IPS DF 4.7 (cell line): Measurements from ENCODE around the gene AGBL5.

ENCODE experiments used
- DNase-seq: peaks from one replicate; pipeline ENCODE4 v3.0.0-alpha.2; 2013; ENCODE audit warnings: low spot score; ENCODE audit errors: extremely low read depth

Gene AGBL5

GRCh38 chr2:27023740-27024139, 27.7 kb upstream of the AGBL5 start:
- DNase-seq, result no peak

- no peak for DNase-seq
Observed at GRCh38 chr2:27024188-27024587, 27.3 kb upstream of the AGBL5 start.

GRCh38 chr2:27024812-27025211, 26.7 kb upstream of the AGBL5 start:
- DNase-seq, result no peak

- DNase-seq, result no peak
Observed at GRCh38 chr2:27025281-27025800, 26.1 kb upstream of the AGBL5 start.

GRCh38 chr2:27025861-27026851, 25.3 kb upstream of the AGBL5 start:
- DNase-seq, result no peak

GRCh38 chr2:27027211-27027651, 24.2 kb upstream of the AGBL5 start:
- DNase-seq, result no peak

- no peak for DNase-seq
Observed at GRCh38 chr2:27029051-27029450, 22.4 kb upstream of the AGBL5 start.

GRCh38 chr2:27032495-27033252, 18.8 kb upstream of the AGBL5 start, which contains the start of gene TMEM214:
Gene TMEM214, plus strand, starts transcription at chr2:27032965. Its CDS starts 51 bp downstream, at chr2:27033016.
- DNase-seq, result no peak

- DNase-seq, result no peak
Observed at GRCh38 chr2:27033253-27033852, 18.1 kb upstream of the AGBL5 start.

GRCh38 chr2:27038012-27038411, 13.5 kb upstream of the AGBL5 start:
- no peak for DNase-seq

- DNase-seq, result no peak
Observed at GRCh38 chr2:27038631-27039339, 12.7 kb upstream of the AGBL5 start.

- DNase-seq, result no peak
Observed at GRCh38 chr2:27039426-27039825, 12.0 kb upstream of the AGBL5 start.

GRCh38 chr2:27039871-27040270, 11.6 kb upstream of the AGBL5 start:
- no peak for DNase-seq

- DNase-seq, result no peak
Observed at GRCh38 chr2:27040282-27040681, 11.2 kb upstream of the AGBL5 start.

- no peak for DNase-seq
Observed at GRCh38 chr2:27041752-27042151, 9.7 kb upstream of the AGBL5 start.

GRCh38 chr2:27042159-27042661, 9.3 kb upstream of the AGBL5 start:
- DNase-seq, result no peak

- no peak for DNase-seq
Observed at GRCh38 chr2:27042985-27043634, 8.4 kb upstream of the AGBL5 start.

- no peak for DNase-seq
Observed at GRCh38 chr2:27049422-27050280, 1.8 kb upstream of the AGBL5 start.
